Adipocyte (in vitro differentiated cells): ENCODE measurements around the gene RNF41.
A peak's percentile ranks its signal among the peaks of the same experiment; 100 is the strongest.
"Not testable (repeated sequence)": the region's sequence is repeated elsewhere in the genome, so short reads cannot be mapped to it uniquely, and the experiment has no call there.

Experiments
- DNase-seq: peaks from one replicate; pipeline ENCODE4 v3.0.0-alpha.2; 2015; ENCODE audit warnings: low read depth
- H3K27me3 ChIP-seq: replicated peaks from 2 replicates; pipeline ENCODE4 v1.7.0; 2013; ENCODE audit warnings: mild to moderate bottlenecking, low read length, moderate library complexity; ENCODE audit not compliant: control insufficient read depth, insufficient read depth
- H3K36me3 ChIP-seq: 2 replicates; pipeline ENCODE4 v1.7.0; 2013; ENCODE audit warnings: low read length, mild to moderate bottlenecking, moderate library complexity; ENCODE audit not compliant: control insufficient read depth, insufficient read depth, severe bottlenecking
- H3K4me1 ChIP-seq: 2 replicates; pipeline ENCODE4 v1.7.0; 2013; ENCODE audit warnings: mild to moderate bottlenecking, low read length, moderate library complexity; ENCODE audit not compliant: control insufficient read depth, insufficient read depth
- H3K4me3 ChIP-seq: 2 replicates; pipeline ENCODE4 v1.7.0; 2013; ENCODE audit warnings: mild to moderate bottlenecking, low read length, moderate library complexity
- H3K9ac ChIP-seq: 2 replicates; pipeline ENCODE4 v1.7.0; 2013; ENCODE audit warnings: mild to moderate bottlenecking, low read length, moderate library complexity
- H3K9me3 ChIP-seq: 2 replicates; pipeline ENCODE4 v1.7.0; 2013; ENCODE audit warnings: mild to moderate bottlenecking, low read length, moderate library complexity; ENCODE audit not compliant: control insufficient read depth

The RNF41 gene

GRCh38 chr12:56162468-56163290, 59.0 kb downstream of the RNF41 start:
- Histone ChIP-seq H3K27me3 (no peaks in the 10 kb centered on the region), H3K4me1 (peaks cover 25% of the 10 kb centered on the region), H3K9me3 (no peaks in the 10 kb centered on the region), H3K4me3 (no peak overlapping the region), H3K36me3 (peaks cover 75% of the 10 kb centered on the region), H3K9ac (no peak overlapping the region)
- DNase-seq = no peak

- peaks cover 31% of the 10 kb centered on the region for H3K4me1 ChIP-seq
- H3K27me3 ChIP-seq = no peaks in the 10 kb centered on the region
- H3K4me3 ChIP-seq = peak overlapping the region; percentile 98
- no peaks in the 10 kb centered on the region for H3K9me3 ChIP-seq
- no peak for DNase-seq
- H3K36me3 ChIP-seq = peaks cover 70% of the 10 kb centered on the region
- H3K9ac ChIP-seq = peak overlapping the region; percentile 100
Observed at GRCh38 chr12:56161690-56162351, 59.9 kb downstream of the RNF41 start.

- peak overlapping the region; percentile 100 for H3K9ac ChIP-seq
- H3K36me3 ChIP-seq = peaks cover 65% of the 10 kb centered on the region
- no peaks in the 10 kb centered on the region for H3K27me3 ChIP-seq
- peak overlapping the region; percentile 98 for H3K4me3 ChIP-seq
- H3K9me3 ChIP-seq = no peaks in the 10 kb centered on the region
- peaks cover 31% of the 10 kb centered on the region for H3K4me1 ChIP-seq
- no peak for DNase-seq
Observed at GRCh38 chr12:56160894-56161689, 60.6 kb downstream of the RNF41 start.

DNA sequence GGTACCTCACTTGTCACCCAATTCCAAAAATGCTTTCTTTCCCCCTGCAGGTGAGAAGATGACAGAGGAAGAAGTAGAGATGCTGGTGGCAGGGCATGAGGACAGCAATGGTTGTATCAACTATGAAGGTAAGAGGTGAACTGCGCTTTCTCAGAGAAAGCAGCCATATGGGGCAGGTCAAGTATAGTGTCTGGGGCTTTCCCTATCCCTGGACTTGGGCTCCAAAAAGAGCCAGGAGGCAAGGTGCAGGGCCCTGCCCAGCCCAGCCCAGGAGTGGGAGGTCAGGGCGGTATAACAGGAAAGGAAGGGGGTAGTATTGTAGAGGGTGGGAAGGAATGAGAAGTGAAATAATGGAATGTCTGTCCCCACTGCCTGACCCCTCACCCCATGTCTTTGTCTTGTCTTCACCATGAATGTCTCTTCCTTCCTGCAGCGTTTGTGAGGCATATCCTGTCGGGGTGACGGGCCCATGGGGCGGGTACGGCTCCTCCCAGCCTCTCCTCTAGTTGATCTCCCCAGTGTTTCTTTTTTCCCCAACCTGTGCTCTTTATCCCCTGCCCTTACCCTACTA, 61.4 kb downstream of the RNF41 start:
- Histone ChIP-seq H3K27me3 (no peaks in the 10 kb centered on the region), H3K4me1 (peaks cover 31% of the 10 kb centered on the region), H3K36me3 (peaks cover 58% of the 10 kb centered on the region), H3K4me3 (peak overlapping the region; percentile 98), H3K9me3 (no peaks in the 10 kb centered on the region), H3K9ac (peak overlapping the region; percentile 100)
- no peak for DNase-seq

DNA sequence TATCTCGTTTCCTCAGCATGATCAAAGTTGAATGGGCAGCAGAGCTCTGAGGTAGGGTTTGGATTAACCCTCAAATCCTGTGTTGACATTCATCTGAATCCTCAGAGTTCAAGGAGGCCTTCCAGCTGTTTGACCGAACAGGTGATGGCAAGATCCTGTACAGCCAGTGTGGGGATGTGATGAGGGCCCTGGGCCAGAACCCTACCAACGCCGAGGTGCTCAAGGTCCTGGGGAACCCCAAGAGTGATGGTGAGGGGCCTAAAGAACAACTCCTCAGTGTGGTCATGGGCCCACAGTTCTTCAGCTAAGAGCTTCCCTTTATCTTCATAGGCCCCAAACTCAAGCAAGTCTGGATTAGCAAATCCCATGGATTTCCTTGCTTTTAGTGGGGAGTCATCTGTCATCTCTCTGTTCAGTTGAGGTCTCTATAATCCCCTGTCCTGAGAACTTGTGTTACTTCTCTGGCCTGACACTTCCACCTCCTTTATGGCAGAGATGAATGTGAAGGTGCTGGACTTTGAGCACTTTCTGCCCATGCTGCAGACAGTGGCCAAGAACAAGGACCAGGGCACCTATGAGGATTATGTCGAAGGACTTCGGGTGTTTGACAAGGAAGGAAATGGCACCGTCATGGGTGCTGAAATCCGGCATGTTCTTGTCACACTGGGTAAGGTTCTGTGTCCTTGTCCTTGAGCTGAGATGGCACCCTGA, 62.1 kb downstream of the RNF41 start:
- Histone ChIP-seq H3K27me3 (no peaks in the 10 kb centered on the region), H3K4me3 (peak overlapping the region; percentile 98), H3K4me1 (peaks cover 31% of the 10 kb centered on the region), H3K9me3 (no peaks in the 10 kb centered on the region), H3K9ac (peak overlapping the region; percentile 100), H3K36me3 (peaks cover 54% of the 10 kb centered on the region)
- no peak for DNase-seq

GRCh38 chr12:56158926-56159461, 62.7 kb downstream of the RNF41 start:
- DNase-seq = peak; percentile 88
- H3K27me3 ChIP-seq = no peaks in the 10 kb centered on the region
- peak overlapping the region; percentile 100 for H3K9ac ChIP-seq
- peak overlapping the region; percentile 98 for H3K4me3 ChIP-seq
- H3K36me3 ChIP-seq = peaks cover 48% of the 10 kb centered on the region
- H3K9me3 ChIP-seq = no peaks in the 10 kb centered on the region
- peaks cover 31% of the 10 kb centered on the region for H3K4me1 ChIP-seq

DNA sequence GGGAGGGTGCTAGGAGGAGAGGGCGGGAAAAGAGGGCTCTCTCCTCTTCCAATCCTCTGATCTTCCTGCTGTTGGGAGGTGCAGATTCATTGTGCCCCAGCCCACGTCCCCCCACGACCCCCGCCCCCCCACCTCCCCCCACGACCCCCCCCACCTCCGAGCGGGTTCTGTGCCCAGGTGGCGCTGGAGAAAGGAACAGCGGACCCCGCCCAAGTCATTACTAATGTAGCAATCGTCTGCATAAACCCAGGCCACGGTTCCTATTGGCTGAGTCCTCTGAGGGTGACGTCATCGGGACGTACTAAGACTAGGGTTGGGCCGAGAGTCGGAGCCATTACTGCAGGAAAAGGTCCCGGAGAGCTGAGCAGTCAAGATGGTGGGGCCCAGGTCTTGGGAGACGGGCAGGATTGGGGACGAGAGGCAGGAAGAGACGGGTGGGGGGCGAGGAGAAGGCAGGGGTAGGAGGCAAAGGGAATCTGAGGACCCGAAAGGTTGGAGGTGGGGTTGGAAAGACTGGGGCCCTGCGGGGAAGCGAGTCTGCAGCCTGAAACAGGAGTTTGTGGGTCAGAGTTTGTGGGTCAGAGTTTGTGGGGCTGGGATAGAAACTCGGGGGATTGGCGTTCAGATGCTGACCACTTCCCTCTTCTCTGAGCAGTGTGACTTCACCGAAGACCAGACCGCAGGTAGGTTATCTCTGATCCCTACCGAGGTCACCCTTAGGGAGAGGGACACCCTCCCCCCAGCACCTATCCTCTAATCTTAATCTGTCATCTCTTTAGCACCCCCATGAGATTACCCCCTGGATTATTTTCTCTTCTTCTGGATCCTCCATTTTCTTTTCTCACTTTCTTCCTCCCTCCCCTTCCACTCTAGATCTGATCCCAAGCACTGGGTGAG, 63.4 kb downstream of the RNF41 start, which contains the start of gene MYL6:
Gene MYL6, plus strand, starts transcription at position 331 of the 897 bp plus-strand sequence. Its CDS starts 43 bp downstream, at position 374.
- Histone ChIP-seq H3K27me3 (no peaks in the 10 kb centered on the region), H3K4me3 (peak within 1 kb of the TSS; percentile 98), H3K4me1 (peaks cover 33% of the 10 kb centered on the region), H3K9ac (peak within 1 kb of the TSS; percentile 100), H3K36me3 (peaks cover 40% of the 10 kb centered on the region), H3K9me3 (no peaks in the 10 kb centered on the region)
- peak; percentile 99 for DNase-seq

GRCh38 chr12:56157201-56158028, 64.3 kb downstream of the RNF41 start:
- Histone ChIP-seq H3K9me3 (no peaks in the 10 kb centered on the region), H3K4me1 (peaks cover 40% of the 10 kb centered on the region), H3K36me3 (peaks cover 32% of the 10 kb centered on the region), H3K4me3 (peak overlapping the region; percentile 81), H3K9ac (peak overlapping the region; percentile 86), H3K27me3 (no peaks in the 10 kb centered on the region)
- DNase-seq = peak; percentile 92

DNA sequence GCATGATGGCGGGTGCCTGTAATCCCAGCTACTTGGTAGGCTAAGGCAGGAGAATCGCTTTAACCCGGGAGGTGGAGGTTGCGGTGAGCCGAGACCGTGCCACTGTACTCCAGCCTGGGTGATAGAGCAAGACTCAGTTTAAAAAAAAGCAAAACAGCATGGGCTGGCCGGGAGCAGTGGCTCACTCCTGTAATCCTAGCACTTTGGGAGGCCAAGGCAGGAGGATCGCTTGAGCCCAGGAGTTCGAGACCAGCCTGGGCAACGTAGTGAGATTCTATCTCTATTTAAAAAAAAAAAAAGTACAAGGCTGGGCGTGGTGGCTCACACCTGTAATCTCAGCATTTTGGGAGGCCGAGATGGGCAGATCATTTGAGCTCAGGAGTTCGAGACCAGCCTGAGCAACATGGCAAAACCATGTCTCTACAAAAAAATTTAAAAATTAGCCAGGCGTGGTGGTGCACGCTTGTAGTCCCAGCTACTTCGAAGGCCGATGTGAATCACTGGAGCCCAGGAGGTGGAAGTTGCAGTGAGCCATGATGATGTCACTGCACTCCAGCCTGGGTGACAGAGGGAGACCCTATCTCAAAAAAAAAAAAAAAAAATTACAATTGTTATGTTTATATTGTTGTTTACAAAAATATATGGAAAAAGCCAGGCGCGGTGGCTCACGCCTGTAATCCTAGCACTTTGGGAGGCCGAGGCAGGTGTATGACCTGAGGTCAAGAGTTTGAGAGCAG, 65.1 kb downstream of the RNF41 start:
- Histone ChIP-seq H3K9ac (peak overlapping the region; percentile 86), H3K36me3 (peaks cover 24% of the 10 kb centered on the region), H3K4me1 (peaks cover 40% of the 10 kb centered on the region), H3K4me3 (peak overlapping the region; percentile 81)
- H3K27me3 ChIP-seq, H3K9me3 ChIP-seq, DNase-seq: not testable (repeated sequence)
